Esophagus mucosa (tissue), 1 donor: Measurements from ENCODE around the gene NIF3L1. TPM values are rescaled to one million over a fixed set of nuclear protein-coding genes. Genes with fewer than 3 reads are reported as not detected.

Experiments used
- total RNA-seq: library from RNA; stranded (reverse); gene quantifications from one replicate; pipeline ENCODE4 v1.2.4, GENCODE V29; 2023
- donor health status: DM: yes; HTN: yes; CAD: no.

Gene NIF3L1
- total RNA-seq, 1 donor from 2014 or later = 23.2 TPM

Other genes with a start within 250 kb of the NIF3L1 start
- gene BZW1, start 77.5 kb upstream of the NIF3L1 start, total RNA-seq = 268 TPM
- gene CLK1, start 24.7 kb upstream of the NIF3L1 start, total RNA-seq = 51.1 TPM
- gene PPIL3, start 294 bp upstream of the NIF3L1 start, total RNA-seq = 22.3 TPM
- gene ORC2, start 74.3 kb downstream of the NIF3L1 start, total RNA-seq = 21.8 TPM
- gene HYCC2, start 182.3 kb downstream of the NIF3L1 start, total RNA-seq = 16.7 TPM
- gene NDUFB3, start 182.6 kb downstream of the NIF3L1 start, total RNA-seq = 96.0 TPM
- gene CFLAR, start 226.8 kb downstream of the NIF3L1 start, total RNA-seq = 79.0 TPM